GM12878 (cell line): ENCODE results near the gene GPR17.

Experiments used
- CTCF ChIP-seq, 3 experiments: IDR thresholded peaks in 2 of 3; conservative IDR thresholded peaks in 1 of 3; 2 replicates each; pipeline ENCODE4 v1.5.1; 2011; ENCODE audit warnings: low read depth in 3 of 3, low read length in 3 of 3, mild to moderate bottlenecking in 3 of 3, control low read depth in 2 of 3, moderate library complexity in 2 of 3, inconsistent platforms in 1 of 3, mixed read lengths in 1 of 3; ENCODE audit not compliant: control insufficient read depth in 2 of 3, insufficient read depth in 1 of 3; ENCODE audit errors: extremely low read depth in 1 of 3
- EZH2 ChIP-seq: IDR thresholded peaks from 2 replicates; pipeline ENCODE4 v1.6.1; 2012; ENCODE audit warnings: low read depth, mild to moderate bottlenecking, control low read depth, inconsistent platforms, low read length, borderline replicate concordance; ENCODE audit not compliant: control insufficient read depth
- FOXM1 ChIP-seq: IDR thresholded peaks from 2 replicates; pipeline ENCODE4 v1.6.1; 2012; ENCODE audit warnings: low read depth, mild to moderate bottlenecking, inconsistent platforms, low read length, moderate library complexity
- JUND ChIP-seq: IDR thresholded peaks from 2 replicates; pipeline ENCODE4 v1.6.1; 2012; ENCODE audit warnings: low read depth, mild to moderate bottlenecking, low read length, improper control_type of control experiment, moderate library complexity
- NBN ChIP-seq: fragments of 450-650 bp; IDR thresholded peaks from 2 replicates; pipeline ENCODE4 v1.6.1; 2016
- POLR2A ChIP-seq: IDR thresholded peaks from 2 replicates; pipeline ENCODE4 v1.6.1; 2011; ENCODE audit warnings: low read depth, mild to moderate bottlenecking, low read length
- SMC3 ChIP-seq: IDR thresholded peaks from 2 replicates; pipeline ENCODE4 v1.6.1; 2011; ENCODE audit warnings: low read length, improper control_type of control experiment, borderline replicate concordance
- SP1 ChIP-seq: IDR thresholded peaks from one replicate; pipeline ENCODE4 v1.6.1; 2011; ENCODE audit warnings: low read depth, low read length
- SUZ12 ChIP-seq: fragments of 200-600 bp; sonication (generic); IDR thresholded peaks from one replicate; pipeline ENCODE4 v1.6.1; 2018; ENCODE audit warnings: antibody characterized with exemption, mild to moderate bottlenecking; ENCODE audit not compliant: unreplicated experiment
- TAF1 ChIP-seq: IDR thresholded peaks from 2 replicates; pipeline ENCODE4 v1.6.1; 2011; ENCODE audit warnings: mild to moderate bottlenecking, low read depth, low read length, borderline replicate concordance
- TF ChIP-seq, protein P1 (sequence below): IDR thresholded peaks from 2 replicates; pipeline ENCODE4 v1.6.1; 2011; ENCODE audit warnings: low read depth, low read length, improper control_type of control experiment, borderline replicate concordance
- TF ChIP-seq, protein P2 (sequence below): fragments of 450-650 bp; IDR thresholded peaks from 2 replicates; pipeline ENCODE4 v1.6.1; 2016; ENCODE audit warnings: mild to moderate bottlenecking, moderate library complexity, borderline replicate concordance
- TF ChIP-seq, protein P3 (sequence below): IDR thresholded peaks from 2 replicates; pipeline ENCODE4 v1.6.1; 2012; ENCODE audit warnings: low read depth, low read length, improper control_type of control experiment

GRCh38 chr2:127596311-127597045 is 49.5 kb upstream of the GPR17 start:
- TF ChIP-seq EZH2 (no peak), CTCF (IDR thresholded peaks at IDR 0.05 in 2 of 3, conservative IDR thresholded peaks at IDR 0.05 in 1 of 3; ENCODE audit: control insufficient read depth in 2 of 3, extremely low read depth in 1 of 3, insufficient read depth in 1 of 3, low read depth in 3 of 3, low read length in 3 of 3) (no peak), TAF1 (no peak), POLR2A (no peak), JUND (no peak), NBN (no peak), SMC3 (no peak), SUZ12 (no peak), FOXM1 (no peak), SP1 (no peak)
- TF ChIP-seq, protein P1, sequence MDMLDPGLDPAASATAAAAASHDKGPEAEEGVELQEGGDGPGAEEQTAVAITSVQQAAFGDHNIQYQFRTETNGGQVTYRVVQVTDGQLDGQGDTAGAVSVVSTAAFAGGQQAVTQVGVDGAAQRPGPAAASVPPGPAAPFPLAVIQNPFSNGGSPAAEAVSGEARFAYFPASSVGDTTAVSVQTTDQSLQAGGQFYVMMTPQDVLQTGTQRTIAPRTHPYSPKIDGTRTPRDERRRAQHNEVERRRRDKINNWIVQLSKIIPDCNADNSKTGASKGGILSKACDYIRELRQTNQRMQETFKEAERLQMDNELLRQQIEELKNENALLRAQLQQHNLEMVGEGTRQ = no peak
- TF ChIP-seq, protein P2, sequence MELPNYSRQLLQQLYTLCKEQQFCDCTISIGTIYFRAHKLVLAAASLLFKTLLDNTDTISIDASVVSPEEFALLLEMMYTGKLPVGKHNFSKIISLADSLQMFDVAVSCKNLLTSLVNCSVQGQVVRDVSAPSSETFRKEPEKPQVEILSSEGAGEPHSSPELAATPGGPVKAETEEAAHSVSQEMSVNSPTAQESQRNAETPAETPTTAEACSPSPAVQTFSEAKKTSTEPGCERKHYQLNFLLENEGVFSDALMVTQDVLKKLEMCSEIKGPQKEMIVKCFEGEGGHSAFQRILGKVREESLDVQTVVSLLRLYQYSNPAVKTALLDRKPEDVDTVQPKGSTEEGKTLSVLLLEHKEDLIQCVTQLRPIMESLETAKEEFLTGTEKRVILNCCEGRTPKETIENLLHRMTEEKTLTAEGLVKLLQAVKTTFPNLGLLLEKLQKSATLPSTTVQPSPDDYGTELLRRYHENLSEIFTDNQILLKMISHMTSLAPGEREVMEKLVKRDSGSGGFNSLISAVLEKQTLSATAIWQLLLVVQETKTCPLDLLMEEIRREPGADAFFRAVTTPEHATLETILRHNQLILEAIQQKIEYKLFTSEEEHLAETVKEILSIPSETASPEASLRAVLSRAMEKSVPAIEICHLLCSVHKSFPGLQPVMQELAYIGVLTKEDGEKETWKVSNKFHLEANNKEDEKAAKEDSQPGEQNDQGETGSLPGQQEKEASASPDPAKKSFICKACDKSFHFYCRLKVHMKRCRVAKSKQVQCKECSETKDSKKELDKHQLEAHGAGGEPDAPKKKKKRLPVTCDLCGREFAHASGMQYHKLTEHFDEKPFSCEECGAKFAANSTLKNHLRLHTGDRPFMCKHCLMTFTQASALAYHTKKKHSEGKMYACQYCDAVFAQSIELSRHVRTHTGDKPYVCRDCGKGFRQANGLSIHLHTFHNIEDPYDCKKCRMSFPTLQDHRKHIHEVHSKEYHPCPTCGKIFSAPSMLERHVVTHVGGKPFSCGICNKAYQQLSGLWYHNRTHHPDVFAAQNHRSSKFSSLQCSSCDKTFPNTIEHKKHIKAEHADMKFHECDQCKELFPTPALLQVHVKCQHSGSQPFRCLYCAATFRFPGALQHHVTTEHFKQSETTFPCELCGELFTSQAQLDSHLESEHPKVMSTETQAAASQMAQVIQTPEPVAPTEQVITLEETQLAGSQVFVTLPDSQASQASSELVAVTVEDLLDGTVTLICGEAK = no peak
- TF ChIP-seq, protein P3, sequence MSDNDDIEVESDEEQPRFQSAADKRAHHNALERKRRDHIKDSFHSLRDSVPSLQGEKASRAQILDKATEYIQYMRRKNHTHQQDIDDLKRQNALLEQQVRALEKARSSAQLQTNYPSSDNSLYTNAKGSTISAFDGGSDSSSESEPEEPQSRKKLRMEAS = no peak
